C4-2B (cell line): Measurements from ENCODE around the gene SPDYE4.

Experiments
- ZFX ChIP-seq: fragments of 450-650 bp; IDR thresholded peaks from 2 replicates; pipeline ENCODE4 v1.6.1; 2017
- TF ChIP-seq, protein P1 (sequence below): fragments of 450-650 bp; conservative IDR thresholded peaks from 2 replicates; pipeline ENCODE4 v1.5.1; 2017; ENCODE audit warnings: mild to moderate bottlenecking

DNA sequence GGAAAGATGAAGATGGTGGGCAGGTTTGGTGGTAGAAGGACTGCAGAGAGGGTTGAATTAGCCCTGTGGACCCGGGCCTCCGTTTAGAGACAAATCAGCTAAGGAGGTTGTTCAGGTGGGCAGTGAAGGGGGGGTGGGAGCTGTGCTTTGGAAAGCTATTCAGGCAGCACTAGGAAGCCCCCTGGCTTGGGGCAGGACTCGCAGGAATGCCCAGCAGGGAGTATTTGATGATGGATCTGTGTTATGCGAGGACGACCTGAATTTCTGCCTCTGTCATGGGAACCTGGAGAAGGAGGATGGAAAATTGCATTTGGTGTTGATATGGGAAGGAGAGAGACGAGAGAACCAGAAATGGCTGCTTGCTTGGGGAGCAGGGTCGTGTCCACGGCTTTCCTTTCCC lies 3.5 kb downstream of the SPDYE4 start:
- TF ChIP-seq, protein P1, sequence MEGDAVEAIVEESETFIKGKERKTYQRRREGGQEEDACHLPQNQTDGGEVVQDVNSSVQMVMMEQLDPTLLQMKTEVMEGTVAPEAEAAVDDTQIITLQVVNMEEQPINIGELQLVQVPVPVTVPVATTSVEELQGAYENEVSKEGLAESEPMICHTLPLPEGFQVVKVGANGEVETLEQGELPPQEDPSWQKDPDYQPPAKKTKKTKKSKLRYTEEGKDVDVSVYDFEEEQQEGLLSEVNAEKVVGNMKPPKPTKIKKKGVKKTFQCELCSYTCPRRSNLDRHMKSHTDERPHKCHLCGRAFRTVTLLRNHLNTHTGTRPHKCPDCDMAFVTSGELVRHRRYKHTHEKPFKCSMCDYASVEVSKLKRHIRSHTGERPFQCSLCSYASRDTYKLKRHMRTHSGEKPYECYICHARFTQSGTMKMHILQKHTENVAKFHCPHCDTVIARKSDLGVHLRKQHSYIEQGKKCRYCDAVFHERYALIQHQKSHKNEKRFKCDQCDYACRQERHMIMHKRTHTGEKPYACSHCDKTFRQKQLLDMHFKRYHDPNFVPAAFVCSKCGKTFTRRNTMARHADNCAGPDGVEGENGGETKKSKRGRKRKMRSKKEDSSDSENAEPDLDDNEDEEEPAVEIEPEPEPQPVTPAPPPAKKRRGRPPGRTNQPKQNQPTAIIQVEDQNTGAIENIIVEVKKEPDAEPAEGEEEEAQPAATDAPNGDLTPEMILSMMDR: no peak
- no peak for TF ChIP-seq ZFX
